HCT116 (cell line): Measurements from ENCODE around the gene SCN1A. TPM values are rescaled to one million over a fixed set of nuclear protein-coding genes. Genes with fewer than 3 reads are reported as not detected.

Source experiments
- ATAC-seq: fragments of 200-7000 bp; cut with Tn5 transposase; 2 replicates; pipeline ENCODE4 v1.9.1; 2020; ENCODE audit warnings: mild to moderate bottlenecking, moderate library complexity
- BruUV-seq: library from RNA; stranded (reverse); fragments of 400-500 nt; replicated peaks from 2 replicates; lab custom pipeline; 2021; lab: Mats Ljungman, UMichigan
- CTCF ChIA-PET: fragments of 300-600 bp; sonication (Branson Sonifier 250); formaldehyde crosslinking; loops from one replicate; lab custom pipeline; 2021; ENCODE audit warnings: antibody characterized with exemption; lab: Charles Lee
- POLR2A ChIA-PET: fragments of 300-600, 350-600 bp; sonication (Branson Sonifier 250); formaldehyde crosslinking; loops from one replicate; lab custom pipeline; 2021; ENCODE audit warnings: antibody characterized with exemption; lab: Charles Lee
- RAD21 ChIA-PET, 2 experiments: fragments of 300-600 bp; sonication (Branson Sonifier 250); formaldehyde crosslinking; loops; one replicate each; lab custom pipeline; 2023; ENCODE audit warnings: low total read pairs in 2 of 2; ENCODE audit not compliant: uncharacterized antibody in 2 of 2, unreplicated experiment in 2 of 2, low non-redundant PET in 1 of 2; lab: Charles Lee
- DNase-seq: peaks from one replicate; pipeline ENCODE4 v3.0.0-alpha.2; 2010; ENCODE audit warnings: low read depth, low spot score
- H2AFZ ChIP-seq: fragments of 200-600 bp; shearing (Covaris generic), sonication (generic); 2 replicates; pipeline ENCODE4 v1.6.1; 2017; ENCODE audit warnings: low read depth, mixed run types, mixed read lengths, antibody characterized with exemption, low read length; ENCODE audit not compliant: poor library complexity, severe bottlenecking
- H3K27ac ChIP-seq: 2 replicates; pipeline ENCODE4 v1.5.1; 2012; ENCODE audit warnings: low read depth, low read length
- H3K27me3 ChIP-seq: fragments of 200-600 bp; sonication (generic); 2 replicates; pipeline ENCODE4 v1.6.1; 2016; ENCODE audit warnings: mixed run types, low read length, mixed read lengths; ENCODE audit not compliant: insufficient read depth
- H3K36me3 ChIP-seq, 2 experiments: fragments of 200-500 bp in 1 of 2; fragments of 200-600 bp in 1 of 2; sonication (Bioruptor generic) in 1 of 2; sonication (generic) in 1 of 2; 2 replicates each; pipeline versions ENCODE4 v1.5.1 to v1.6.1; 2014 to 2016; ENCODE audit warnings: low read length in 2 of 2, inconsistent platforms in 1 of 2, mixed read lengths in 1 of 2, mixed run types in 1 of 2; ENCODE audit not compliant: insufficient read depth in 2 of 2, control insufficient read depth in 1 of 2
- H3K4me1 ChIP-seq, 2 experiments: fragments of 200-600 bp in 1 of 2; sonication (generic) in 1 of 2; 2 replicates each; pipeline versions ENCODE4 v1.5.1 to v1.6.1; 2012 to 2017; ENCODE audit warnings: low read length in 2 of 2, inconsistent platforms in 1 of 2, mild to moderate bottlenecking in 1 of 2, mixed read lengths in 1 of 2, mixed run types in 1 of 2, moderate library complexity in 1 of 2; ENCODE audit not compliant: insufficient read depth in 2 of 2, control insufficient read depth in 1 of 2
- H3K4me2 ChIP-seq: fragments of 200-600 bp; sonication (generic); 2 replicates; pipeline ENCODE4 v1.6.1; 2017; ENCODE audit warnings: mixed run types, low read length, mixed read lengths
- H3K4me3 ChIP-seq, 2 experiments: fragments of 200-600 bp in 1 of 2; sonication (generic) in 1 of 2; replicated peaks in 1 of 2; 2 replicates each; pipeline ENCODE4 v1.5.1; 2011 to 2016; ENCODE audit warnings: low read length in 2 of 2, control low read depth in 1 of 2, low read depth in 1 of 2, mild to moderate bottlenecking in 1 of 2, mixed read lengths in 1 of 2, mixed run types in 1 of 2
- H3K79me2 ChIP-seq: fragments of 200-600 bp; sonication (generic); 2 replicates; pipeline ENCODE4 v1.6.1; 2017; ENCODE audit warnings: mild to moderate bottlenecking, mixed run types, low read length, moderate library complexity, mixed read lengths; ENCODE audit not compliant: insufficient read depth
- H3K9ac ChIP-seq: fragments of 200-600 bp; sonication (generic); 2 replicates; pipeline ENCODE4 v1.6.1; 2016; ENCODE audit warnings: low read length, mixed read lengths
- H3K9me2 ChIP-seq: fragments of 200-600 bp; sonication (generic), shearing (Covaris generic); 2 replicates; pipeline ENCODE4 v1.6.1; 2017; ENCODE audit warnings: mixed run types, mild to moderate bottlenecking, moderate library complexity; ENCODE audit not compliant: insufficient read depth
- H3K9me3 ChIP-seq, 2 experiments: fragments of 200-500 bp in 1 of 2; fragments of 200-600 bp in 1 of 2; sonication (Bioruptor generic) in 1 of 2; sonication (generic) in 1 of 2; 2 replicates each; pipeline ENCODE4 v1.6.1; 2014 to 2017; ENCODE audit warnings: low read length in 2 of 2, mixed read lengths in 2 of 2, inconsistent platforms in 1 of 2, low read depth in 1 of 2, mild to moderate bottlenecking in 1 of 2, mixed run types in 1 of 2, moderate library complexity in 1 of 2; ENCODE audit not compliant: control insufficient read depth in 1 of 2, insufficient read depth in 1 of 2
- H4K20me1 ChIP-seq: fragments of 200-600 bp; sonication (generic), shearing (Covaris generic); 2 replicates; pipeline ENCODE4 v1.6.1; 2017; ENCODE audit warnings: mixed run types, mild to moderate bottlenecking, moderate library complexity; ENCODE audit not compliant: insufficient read depth
- CTCF ChIP-seq, 3 experiments: fragments of 200-600 bp in 1 of 3; sonication (generic) in 1 of 3; IDR thresholded peaks in 2 of 3; conservative IDR thresholded peaks in 1 of 3; 2 replicates each; pipeline ENCODE4 v1.5.1; 2012 to 2017; ENCODE audit warnings: low read depth in 2 of 3, low read length in 2 of 3, antibody characterized with exemption in 1 of 3, borderline replicate concordance in 1 of 3, control low read depth in 1 of 3, mild to moderate bottlenecking in 1 of 3, mixed read lengths in 1 of 3, mixed run types in 1 of 3, moderate library complexity in 1 of 3; ENCODE audit not compliant: insufficient read depth in 1 of 3
- EZH2 ChIP-seq: fragments of 200-600 bp; sonication (generic); IDR thresholded peaks from 2 replicates; pipeline ENCODE4 v1.6.1; 2017; ENCODE audit warnings: antibody characterized with exemption, mixed run types
- EZH2phosphoT487 ChIP-seq: fragments of 200-600 bp; IDR thresholded peaks from 2 replicates; pipeline ENCODE4 v1.6.1; 2018; ENCODE audit warnings: antibody characterized with exemption, borderline replicate concordance
- FOSL1 ChIP-seq: IDR thresholded peaks from 2 replicates; pipeline ENCODE4 v1.6.1; 2012; ENCODE audit warnings: low read depth
- JUND ChIP-seq: IDR thresholded peaks from 2 replicates; pipeline ENCODE4 v1.6.1; 2012
- RAD21 ChIP-seq: IDR thresholded peaks from 2 replicates; pipeline ENCODE4 v1.6.1; 2012; ENCODE audit warnings: low read depth, mild to moderate bottlenecking
- SIN3A ChIP-seq: IDR thresholded peaks from 2 replicates; pipeline ENCODE4 v1.6.1; 2012; ENCODE audit warnings: low read depth
- SP1 ChIP-seq: IDR thresholded peaks from 2 replicates; pipeline ENCODE4 v1.6.1; 2012; ENCODE audit warnings: low read depth
- SRF ChIP-seq: IDR thresholded peaks from 2 replicates; pipeline ENCODE4 v1.6.1; 2012; ENCODE audit warnings: low read depth
- YY1 ChIP-seq: IDR thresholded peaks from 2 replicates; pipeline ENCODE4 v1.6.1; 2011; ENCODE audit warnings: low read length, low read depth, moderate library complexity, mild to moderate bottlenecking; ENCODE audit not compliant: insufficient replicate concordance; ENCODE audit errors: extremely low read depth
- ZFX ChIP-seq: fragments of 450-650 bp; IDR thresholded peaks from 2 replicates; pipeline ENCODE4 v1.6.1; 2017
- intact Hi-C: fragments of 100-400 bp; cut with micrococcal nuclease; formaldehyde crosslinking; loops from 2 replicates; pipeline ENCODE4 v1.10.0; 2022
- total RNA-seq: library from RNA; stranded (reverse); gene quantifications from one replicate; pipeline ENCODE4 v1.2.1, GENCODE V29; 2021; ENCODE audit not compliant: unreplicated experiment

The SCN1A gene
- total RNA-seq, 1 experiment from 2014 or later: not detected

GRCh38 chr2:166090346-166090745, 37.5 kb downstream of the SCN1A start:
- H4K20me1 ChIP-seq: no peaks in the 10 kb centered on the region
- no peak overlapping the region for H2AFZ ChIP-seq
- TF ChIP-seq SRF: no peak
- TF ChIP-seq RAD21: no peak
- no peak for TF ChIP-seq CTCF (IDR thresholded peaks at IDR 0.05 in 2 of 3, conservative IDR thresholded peaks at IDR 0.05 in 1 of 3; ENCODE audit: borderline replicate concordance in 1 of 3, insufficient read depth in 1 of 3, low read depth in 2 of 3, low read length in 2 of 3)
- no peak for TF ChIP-seq ZFX
- no peak for TF ChIP-seq SP1
- TF ChIP-seq FOSL1: no peak
- no peak for TF ChIP-seq YY1
- no peak for TF ChIP-seq SIN3A
- no peak for TF ChIP-seq JUND
- no peak for TF ChIP-seq EZH2phosphoT487
- no peak for TF ChIP-seq EZH2
- no peak for DNase-seq
- H3K4me1 ChIP-seq: no peaks in the 10 kb centered on the region
- intact Hi-C loops: no loop called here
- H3K36me3 ChIP-seq: no peaks in the 10 kb centered on the region
- BruUV-seq: no TSS peak
- H3K4me2 ChIP-seq: no peak overlapping the region
- H3K9me2 ChIP-seq: no peaks in the 10 kb centered on the region
- no peaks in the 10 kb centered on the region for H3K9me3 ChIP-seq
- no peaks in the 10 kb centered on the region for H3K79me2 ChIP-seq
- no peak overlapping the region for H3K9ac ChIP-seq
- POLR2A ChIA-PET: no interaction called here
- CTCF ChIA-PET: no interaction called here
- H3K27me3 ChIP-seq: peaks cover 17% of the 10 kb centered on the region
- RAD21 ChIA-PET: no interaction called here
- H3K27ac ChIP-seq: no peak overlapping the region
- no peak for ATAC-seq
- H3K4me3 ChIP-seq: no peak overlapping the region
